GM23248 (cell line): Measurements from ENCODE around the gene TMEM95. TPM values are rescaled to one million over a fixed set of nuclear protein-coding genes. Genes with fewer than 3 reads are reported as not detected.
"Not testable (repeated sequence)": the region's sequence is repeated elsewhere in the genome, so short reads cannot be mapped to it uniquely, and the experiment has no call there.

ENCODE experiments used
- DNase-seq: peaks from one replicate; pipeline ENCODE4 v3.0.0-alpha.2; 2015
- H2AFZ ChIP-seq: fragments of 200-600 bp; sonication (generic); 2 replicates; pipeline ENCODE4 v1.6.1; 2016; ENCODE audit warnings: antibody characterized with exemption
- H3F3A ChIP-seq: fragments of 200-600 bp; sonication (generic); 2 replicates; pipeline ENCODE4 v1.6.1; 2016; ENCODE audit warnings: mild to moderate bottlenecking, antibody characterized with exemption, mixed run types; ENCODE audit not compliant: insufficient read depth
- H3K27ac ChIP-seq: fragments of 200-600 bp; sonication (generic); 2 replicates; pipeline ENCODE4 v1.5.1; 2016; ENCODE audit warnings: mild to moderate bottlenecking
- H3K27me3 ChIP-seq: fragments of 200-600 bp; sonication (generic); replicated peaks from 2 replicates; pipeline ENCODE4 v1.6.1; 2016; ENCODE audit warnings: mild to moderate bottlenecking; ENCODE audit not compliant: insufficient read depth
- H3K36me3 ChIP-seq: fragments of 200-600 bp; sonication (generic); 2 replicates; pipeline ENCODE4 v1.6.1; 2016; ENCODE audit warnings: low read depth, mild to moderate bottlenecking
- H3K4me1 ChIP-seq: fragments of 200-600 bp; sonication (generic); 2 replicates; pipeline ENCODE4 v1.6.1; 2016; ENCODE audit warnings: mild to moderate bottlenecking; ENCODE audit not compliant: insufficient read depth
- H3K4me2 ChIP-seq: fragments of 200-600 bp; sonication (generic); one replicate; pipeline ENCODE4 v1.6.1; 2016; ENCODE audit warnings: mild to moderate bottlenecking; ENCODE audit not compliant: unreplicated experiment
- H3K4me3 ChIP-seq: fragments of 200-600 bp; sonication (generic); 2 replicates; pipeline ENCODE4 v1.5.1; 2016; ENCODE audit warnings: mild to moderate bottlenecking
- H3K79me2 ChIP-seq: fragments of 200-600 bp; sonication (generic); 2 replicates; pipeline ENCODE4 v1.6.1; 2016; ENCODE audit warnings: mild to moderate bottlenecking; ENCODE audit not compliant: insufficient read depth
- H3K9ac ChIP-seq: fragments of 200-600 bp; sonication (generic); 2 replicates; pipeline ENCODE4 v1.6.1; 2016; ENCODE audit warnings: mild to moderate bottlenecking
- H3K9me2 ChIP-seq: fragments of 200-600 bp; sonication (generic); 2 replicates; pipeline ENCODE4 v1.6.1; 2016; ENCODE audit warnings: mixed run types, mild to moderate bottlenecking, moderate library complexity; ENCODE audit not compliant: insufficient read depth
- H3K9me3 ChIP-seq: fragments of 200-600 bp; sonication (generic); one replicate; pipeline ENCODE4 v1.6.1; 2017; ENCODE audit warnings: low read depth
- H4K20me1 ChIP-seq: fragments of 200-600 bp; sonication (generic); 2 replicates; pipeline ENCODE4 v1.6.0; 2016; ENCODE audit not compliant: insufficient read depth
- EZH2 ChIP-seq: fragments of 200-600 bp; sonication (generic); IDR thresholded peaks from 2 replicates; pipeline ENCODE4 v1.6.1; 2018; ENCODE audit warnings: antibody characterized with exemption, mild to moderate bottlenecking; ENCODE audit not compliant: insufficient read depth, poor library complexity, severe bottlenecking
- EZH2phosphoT487 ChIP-seq: fragments of 200-600 bp; sonication (generic); IDR thresholded peaks from 2 replicates; pipeline ENCODE4 v1.6.1; 2018; ENCODE audit warnings: antibody characterized with exemption, moderate library complexity, mild to moderate bottlenecking, low read depth; ENCODE audit not compliant: insufficient read depth
- WGBS, 2 experiments: methylation state at CpG; one replicate each; pipeline ENCODE4 v1.1.6; 2015 to 2017; ENCODE audit warnings: low lambda C conversion rate in 2 of 2, low coverage in 1 of 2; ENCODE audit errors: missing lambda C conversion rate in 2 of 2; 5-methylcytosine and 5-hydroxymethylcytosine counted together
- in situ Hi-C: fragments of 300-500 bp; cut with MboI; formaldehyde crosslinking; loops from 2 replicates; pipeline ENCODE4 v1.15.0; 2020
- polyA plus RNA-seq: library from polyadenylated mRNA; unstranded; fragments of >200 nt; fragmentation: Nextera tagmentation; extraction: Ambion mirVana; gene quantifications from 2 replicates; pipeline ENCODE4 v1.2.1, GENCODE V29; 2016
- total RNA-seq: library from RNA; depleted of rRNA; stranded (reverse); fragments of >200 nt; shearing (Covaris generic); gene quantifications from 2 replicates; pipeline ENCODE4 v1.2.3, GENCODE V29; 2014

The TMEM95 gene
- total and polyA plus RNA-seq, 2 experiments from 2014 or later: not detected

DNA sequence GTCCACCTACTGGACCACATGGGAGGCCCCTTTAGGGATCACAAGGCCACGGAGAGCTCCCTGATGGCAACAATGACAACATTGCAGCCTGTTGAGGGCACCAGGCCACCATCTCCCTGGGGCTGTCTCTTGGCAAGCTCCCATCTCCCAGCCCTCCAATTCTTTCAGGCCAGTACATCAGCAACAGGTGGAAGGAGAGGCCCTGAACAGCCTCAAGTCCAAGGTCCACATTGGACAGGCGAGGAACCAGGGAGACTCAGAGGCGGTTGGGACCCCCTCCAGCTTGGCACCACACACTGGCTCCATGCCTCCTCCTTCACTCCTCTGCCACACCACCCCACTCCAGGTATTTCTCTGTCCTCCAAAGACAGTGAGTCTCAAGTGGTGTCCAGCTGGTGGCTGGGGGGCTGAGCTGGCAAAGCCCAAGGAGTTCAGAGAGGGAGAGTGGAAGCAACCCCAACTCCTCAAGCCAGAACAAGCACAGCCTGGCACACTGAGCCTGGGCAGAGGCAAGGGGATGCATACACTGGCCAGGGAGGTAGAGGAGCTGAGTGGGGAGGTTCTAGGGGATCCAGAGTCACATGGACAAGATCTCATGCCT, 19.9 kb upstream of the TMEM95 start:
- no peak for DNase-seq
- Histone ChIP-seq H3K27me3 (no peaks in the 10 kb centered on the region), H4K20me1 (no peaks in the 10 kb centered on the region), H2AFZ (no peak overlapping the region), H3K4me2 (no peak overlapping the region), H3K9me3 (no peaks in the 10 kb centered on the region), H3K4me3 (no peak overlapping the region), H3K79me2 (no peaks in the 10 kb centered on the region), H3K27ac (no peak overlapping the region), H3F3A (no peaks in the 10 kb centered on the region), H3K4me1 (no peaks in the 10 kb centered on the region), H3K9ac (no peak overlapping the region), H3K9me2 (no peaks in the 10 kb centered on the region), H3K36me3 (no peaks in the 10 kb centered on the region)
- in situ Hi-C loops: no loop called here
- 67 to 75% methylated on average over 3 of the region's 3 CpGs for WGBS, 2 experiments
- TF ChIP-seq EZH2: no peak

DNA sequence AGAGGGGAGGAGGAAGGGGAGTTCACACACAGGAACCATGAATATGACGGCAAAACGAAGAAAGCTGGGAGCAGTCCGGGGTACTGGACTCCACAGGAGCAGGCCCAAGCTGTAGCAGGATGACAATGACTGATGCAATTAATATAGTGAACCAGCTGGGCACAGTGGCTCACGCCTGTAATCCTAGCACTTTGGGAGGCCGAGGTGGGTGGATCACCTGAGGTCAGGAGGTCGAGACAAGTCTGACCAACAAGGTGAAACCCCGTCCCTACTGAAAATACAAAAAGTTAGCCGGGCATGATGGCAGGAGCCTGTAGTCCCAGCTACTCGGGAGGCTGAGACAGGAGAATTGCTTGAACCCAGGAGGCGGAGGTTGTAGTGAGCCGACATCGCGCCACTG, 19.2 kb upstream of the TMEM95 start:
- H2AFZ ChIP-seq, H3K4me2 ChIP-seq, H3K36me3 ChIP-seq, H3K79me2 ChIP-seq, H4K20me1 ChIP-seq, DNase-seq, H3K4me3 ChIP-seq, H3F3A ChIP-seq, in situ Hi-C loops, H3K27me3 ChIP-seq, H3K9me2 ChIP-seq, H3K9ac ChIP-seq, H3K4me1 ChIP-seq, H3K27ac ChIP-seq, H3K9me3 ChIP-seq: not testable (repeated sequence)
- 74 to 79% methylated on average over 12 to 13 of the region's 13 CpGs for WGBS, 2 experiments

DNA sequence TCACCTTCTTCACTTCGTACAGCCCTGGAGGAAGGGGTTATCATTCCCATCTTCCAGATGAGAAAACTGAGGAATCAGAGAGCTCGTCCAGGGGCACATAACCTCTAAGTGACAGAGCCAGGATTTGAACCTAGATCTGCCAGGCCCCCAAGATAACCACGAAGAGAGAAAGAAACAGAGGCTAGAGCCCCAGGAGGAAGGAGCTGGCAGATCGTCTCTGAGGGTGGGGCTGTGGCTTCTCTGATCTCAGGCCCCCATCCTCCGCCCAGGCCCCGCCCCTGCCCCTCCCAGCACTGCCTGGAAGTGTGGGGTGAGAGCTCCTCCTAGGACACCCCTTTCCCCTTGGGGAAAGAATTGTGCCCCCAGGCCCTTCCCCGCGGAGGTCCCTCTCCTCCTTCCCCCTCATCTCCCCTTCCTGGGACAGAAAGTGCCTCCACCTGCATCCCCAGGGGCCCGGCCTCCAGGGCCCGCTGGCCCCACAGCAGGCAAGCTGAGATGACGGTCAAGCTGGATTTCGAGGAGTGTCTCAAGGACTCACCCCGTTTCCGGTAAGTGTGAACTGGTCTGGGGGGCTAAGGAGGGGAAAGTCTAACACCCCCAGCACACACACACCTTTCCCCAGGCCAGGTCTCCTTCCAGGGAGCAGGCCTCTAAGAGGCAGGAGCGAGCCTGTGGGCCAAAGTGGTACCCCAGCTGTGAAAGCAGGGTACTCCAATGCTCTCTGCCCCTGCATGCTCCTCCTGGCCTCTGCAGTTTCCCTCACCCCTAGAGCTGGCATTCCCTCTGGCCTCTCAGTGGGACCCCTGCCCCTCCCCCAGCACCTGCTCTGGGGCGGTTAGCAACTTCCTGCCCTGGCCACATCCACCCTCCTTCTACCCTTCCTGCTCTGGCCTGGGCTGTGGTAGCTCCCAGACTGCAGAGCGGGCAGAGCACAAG, 18.4 kb upstream of the TMEM95 start, which contains the start of gene ACAP1:
ACAP1 (plus strand) TSS at position 290 of the 936 bp plus-strand sequence; CDS start at position 496, 206 bp downstream.
- 0 out of 2 replicates have a peak, but pooled peaks cover 3% of the 10 kb centered on the region for H3K27me3 ChIP-seq
- in situ Hi-C loops: no loop called here
- no peak within 1 kb of the TSS for H3K4me3 ChIP-seq
- no peak within 1 kb of the TSS for H2AFZ ChIP-seq
- no peak within 1 kb of the TSS for H3K27ac ChIP-seq
- H3F3A ChIP-seq: no peaks in the 10 kb centered on the region
- DNase-seq: no peak
- no peaks in the 10 kb centered on the region for H3K9me3 ChIP-seq
- H3K79me2 ChIP-seq: no peaks in the 10 kb centered on the region
- H3K4me1 ChIP-seq: no peaks in the 10 kb centered on the region
- no peak within 1 kb of the TSS for H3K4me2 ChIP-seq
- H3K9me2 ChIP-seq: no peaks in the 10 kb centered on the region
- 19 to 28% methylated on average over 12 to 17 of the region's 17 CpGs for WGBS, 2 experiments
- no peaks in the 10 kb centered on the region for H3K36me3 ChIP-seq
- TF ChIP-seq EZH2 (no peak), EZH2phosphoT487 (no peak)
- no peak within 1 kb of the TSS for H3K9ac ChIP-seq
- no peaks in the 10 kb centered on the region for H4K20me1 ChIP-seq

DNA sequence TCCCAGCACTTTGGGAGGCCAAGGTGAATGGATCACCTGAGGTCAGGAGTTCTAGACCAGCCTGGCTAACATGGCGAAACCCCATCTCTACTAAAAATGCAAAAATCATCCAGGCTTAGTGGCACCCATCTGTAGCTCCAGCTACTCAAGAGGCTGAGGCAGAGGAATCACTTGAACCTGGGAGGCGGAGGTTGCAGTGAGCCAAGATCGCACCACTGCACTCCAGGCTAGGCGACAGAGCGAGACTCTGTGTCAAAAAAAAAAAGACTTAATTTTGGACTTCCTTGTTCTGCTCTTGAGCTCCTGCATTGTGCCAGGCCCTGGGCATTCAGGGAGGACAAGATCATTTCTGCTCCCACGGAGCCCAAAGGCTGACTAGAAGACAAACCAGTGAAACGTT, 17.4 kb upstream of the TMEM95 start:
- H2AFZ ChIP-seq, H3K9me2 ChIP-seq, H3K27me3 ChIP-seq, H3K9ac ChIP-seq, H3K4me2 ChIP-seq, in situ Hi-C loops, H3K27ac ChIP-seq, H3K9me3 ChIP-seq, H4K20me1 ChIP-seq, DNase-seq, H3K4me3 ChIP-seq, H3K36me3 ChIP-seq, H3F3A ChIP-seq, H3K79me2 ChIP-seq, H3K4me1 ChIP-seq: not testable (repeated sequence)
- WGBS, 2 experiments: 68 to 69% methylated on average over 7 of the region's 7 CpGs
